ENCODE measurements around the gene SLC4A2.

SLC4A2 gene

GRCh38 chr7:151125846-151126481, 66.6 kb downstream of the SLC4A2 start:
- Histone ChIP-seq H4K20me1 (ENCODE audit: insufficient read depth, low read length) (peaks cover 11% of the 10 kb centered on the region), H3K4me3 (ENCODE audit: low read length) (no peak overlapping the region), H3K4me2 (ENCODE audit: low read length) (no peak overlapping the region), H3K9ac (ENCODE audit: low read length) (no peak overlapping the region), H3K36me3 (replicated peaks; ENCODE audit: low read depth, low read length) (no peaks in the 10 kb centered on the region), H3K4me1 (ENCODE audit: low read length) (no peaks in the 10 kb centered on the region), H2AFZ (ENCODE audit: low read depth, low read length) (no peak overlapping the region), H3K79me2 (ENCODE audit: low read length) (no peaks in the 10 kb centered on the region), H3K27me3 (ENCODE audit: low read depth, low read length) (no peaks in the 10 kb centered on the region), H3K27ac (ENCODE audit: low read length) (no peak overlapping the region), H3K9me3 (ENCODE audit: insufficient read depth, low read length) (no peaks in the 10 kb centered on the region)
- TF ChIP-seq CTCF (IDR thresholded peaks at IDR 0.05; ENCODE audit: low read depth, low read length) (no peak), EZH2phosphoT487 (IDR thresholded peaks at IDR 0.05; ENCODE audit: low read depth) (no peak)

Measured in OCI-LY3 (cell line).